ENCODE measurements around the gene ADRA2B. TPM values are rescaled to one million over a fixed set of nuclear protein-coding genes. Genes with fewer than 3 reads are reported as not detected.

ADRA2B gene
- total RNA-seq, 1 experiment from 2014 or later, result 0.28 TPM

GRCh38 chr2:96081042-96081441, 35.3 kb downstream of the ADRA2B start:
- in situ Hi-C loops (cut with HindIII; ENCODE audit: low pct_unique_long_range_greater_than_20kb, low sequenced_read_pairs), result no loop called here
- H3K36me3 ChIP-seq (ENCODE audit: control insufficient read depth, insufficient read depth, low read length), result no peaks in the 10 kb centered on the region
- ChIA-PET POLR2A (no interaction called here), CTCF (no interaction called here)
- DNase-seq (ENCODE audit: low read depth, low spot score), result no peak
- H3K9me3 ChIP-seq (ENCODE audit: control insufficient read depth, insufficient read depth, low read depth, low read length), result no peaks in the 10 kb centered on the region
- H3K27ac ChIP-seq (ENCODE audit: low read length), result no peak overlapping the region
- TF ChIP-seq POLR2AphosphoS5 (IDR thresholded peaks at IDR 0.05; ENCODE audit: low read depth, low read length), result no peak
- no peak for TF ChIP-seq SIN3A (IDR thresholded peaks at IDR 0.05; ENCODE audit: borderline replicate concordance, insufficient read depth, low read depth, low read length)
- no peak for TF ChIP-seq CTCF (IDR thresholded peaks at IDR 0.05)
- no peak for TF ChIP-seq TCF7L2 (IDR thresholded peaks at IDR 0.05; ENCODE audit: low read depth, low read length)
- no peak for TF ChIP-seq REST (IDR thresholded peaks at IDR 0.05; ENCODE audit: insufficient read depth in 1 of 2, low read depth in 2 of 2, low read length in 1 of 2)
- H3K4me3 ChIP-seq (ENCODE audit: low read depth in 2 of 2, low read length in 2 of 2), result no peak overlapping the region
- no peaks in the 10 kb centered on the region for H3K4me1 ChIP-seq (ENCODE audit: control insufficient read depth, insufficient read depth, low read length)
- no TSS peak for BruUV-seq (replicated peaks)
- H3K27me3 ChIP-seq (ENCODE audit: control insufficient read depth, insufficient read depth, low read length), result 0 out of 2 replicates have a peak, but pooled peaks cover 6% of the 10 kb centered on the region
- intact Hi-C loops (cut with micrococcal nuclease; ENCODE audit: unreplicated experiment), result no loop called here
- no peak for ATAC-seq

GRCh38 chr2:96075199-96075771, 41.1 kb downstream of the ADRA2B start:
- no peaks in the 10 kb centered on the region for H3K9me3 ChIP-seq (ENCODE audit: control insufficient read depth, insufficient read depth, low read depth, low read length)
- H3K27ac ChIP-seq (ENCODE audit: low read length), result no peak overlapping the region
- no TSS peak for BruUV-seq (replicated peaks)
- no peak overlapping the region for H3K4me3 ChIP-seq (ENCODE audit: low read depth in 2 of 2, low read length in 2 of 2)
- no peak for TF ChIP-seq REST (IDR thresholded peaks at IDR 0.05; ENCODE audit: insufficient read depth in 1 of 2, low read depth in 2 of 2, low read length in 1 of 2)
- no peak for TF ChIP-seq SIN3A (IDR thresholded peaks at IDR 0.05; ENCODE audit: borderline replicate concordance, insufficient read depth, low read depth, low read length)
- TF ChIP-seq TCF7L2 (IDR thresholded peaks at IDR 0.05; ENCODE audit: low read depth, low read length), result no peak
- no peak for TF ChIP-seq POLR2AphosphoS5 (IDR thresholded peaks at IDR 0.05; ENCODE audit: low read depth, low read length)
- TF ChIP-seq CTCF (IDR thresholded peaks at IDR 0.05), result no peak
- no peak for DNase-seq (ENCODE audit: low read depth, low spot score)
- peaks cover 6% of the 10 kb centered on the region; the same call in 1 of the 2 replicates for H3K27me3 ChIP-seq (ENCODE audit: control insufficient read depth, insufficient read depth, low read length)
- H3K36me3 ChIP-seq (ENCODE audit: control insufficient read depth, insufficient read depth, low read length), result no peaks in the 10 kb centered on the region
- ChIA-PET CTCF (no interaction called here), POLR2A (no interaction called here)
- no peak for ATAC-seq
- intact Hi-C loops (cut with micrococcal nuclease; ENCODE audit: unreplicated experiment), result no loop called here
- in situ Hi-C loops (cut with HindIII; ENCODE audit: low pct_unique_long_range_greater_than_20kb, low sequenced_read_pairs), result no loop called here
- H3K4me1 ChIP-seq (ENCODE audit: control insufficient read depth, insufficient read depth, low read length), result no peaks in the 10 kb centered on the region
